GM21717 (cell line): Measurements from ENCODE around the gene ICE1.

Source experiments
- ATAC-seq: cut with Tn5 transposase; IDR thresholded peaks from one replicate; pipeline ENCODE4 v1.9.1; 2021; ENCODE audit warnings: mild to moderate bottlenecking, moderate library complexity; ENCODE audit not compliant: unreplicated experiment

Gene ICE1

DNA sequence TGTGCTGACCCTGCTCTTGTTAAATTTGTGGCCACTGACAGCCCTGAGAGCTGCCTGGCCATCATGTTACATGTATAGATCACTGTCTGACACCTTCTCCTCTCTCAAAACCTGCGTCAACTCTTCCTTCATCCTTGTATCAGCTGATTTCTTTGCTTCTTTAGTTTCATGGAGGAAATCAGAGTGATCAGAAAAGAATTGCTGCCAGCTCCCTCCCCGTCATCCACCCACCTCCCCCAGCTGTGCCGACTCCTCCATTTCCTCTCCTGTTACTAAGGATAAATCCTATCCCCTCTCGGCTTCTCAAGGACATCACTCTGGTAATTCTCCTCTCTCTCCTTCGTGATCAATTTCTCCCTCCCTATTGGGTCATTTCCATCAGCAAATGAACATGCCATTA lies 108.9 kb downstream of the ICE1 start:
- ATAC-seq = no peak

- no peak for ATAC-seq
Observed at GRCh38 chr5:5532306-5533076, 110.0 kb downstream of the ICE1 start.

GRCh38 chr5:5533927-5534326 lies 111.5 kb downstream of the ICE1 start:
- ATAC-seq = no peak

GRCh38 chr5:5534333-5534732 lies 111.9 kb downstream of the ICE1 start:
- ATAC-seq = no peak

- no peak for ATAC-seq
Observed at GRCh38 chr5:5536871-5537270, 114.4 kb downstream of the ICE1 start.

- ATAC-seq = no peak
Observed at GRCh38 chr5:5537426-5537825, 114.9 kb downstream of the ICE1 start.

- ATAC-seq = no peak
Observed at GRCh38 chr5:5539590-5539989, 117.1 kb downstream of the ICE1 start.
